Measurements from ENCODE around the gene TMEM121B.

The TMEM121B gene

DNA sequence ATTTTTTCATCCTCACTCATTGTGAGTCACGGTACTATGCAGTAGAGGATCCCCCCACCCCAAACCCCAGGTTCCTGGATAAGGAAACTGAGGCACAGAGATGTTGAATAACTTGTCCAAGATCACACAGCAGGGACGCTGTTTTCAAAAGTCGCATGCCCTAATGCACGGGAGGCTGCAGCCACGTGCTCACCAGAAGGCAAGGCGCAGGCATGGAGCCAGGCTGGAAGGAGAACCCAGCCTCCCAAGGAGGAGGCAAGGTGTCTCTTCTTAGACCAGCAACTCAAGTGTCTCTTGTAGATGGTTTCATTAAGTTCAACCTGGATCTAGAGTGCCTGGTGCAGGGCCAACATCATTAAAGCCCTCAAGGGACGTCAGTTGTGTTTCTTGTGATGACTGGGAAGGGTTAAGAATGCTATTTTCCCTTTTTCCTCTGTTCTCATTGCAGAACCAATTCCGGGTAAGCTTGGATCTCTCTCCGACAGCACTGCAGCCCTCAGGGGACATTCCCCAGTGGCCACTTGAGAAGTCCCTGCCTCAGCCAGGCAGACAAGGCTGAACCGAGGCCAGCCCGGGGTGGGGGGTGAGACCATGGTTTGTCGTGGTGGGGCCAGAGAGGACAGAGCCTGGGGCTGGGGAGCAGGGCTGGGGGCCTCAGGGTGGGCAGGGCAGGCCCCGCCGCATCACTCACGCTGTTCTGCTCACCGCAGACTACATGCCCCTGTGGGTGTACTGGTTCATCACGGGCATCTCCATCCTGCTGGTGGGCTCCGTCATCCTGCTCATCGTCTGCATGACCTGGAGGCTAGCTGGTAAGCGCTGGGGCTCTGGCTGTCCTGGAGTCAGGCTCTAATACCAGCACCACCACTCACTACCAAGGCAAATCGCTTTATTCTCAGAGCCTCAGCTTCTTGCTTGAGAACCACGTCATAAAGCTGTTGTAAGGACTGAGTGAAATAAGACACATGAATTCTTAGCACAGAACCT, 15.7 kb downstream of the TMEM121B start:
- Mint-ChIP-seq H3K27me3 (no peaks in the 10 kb centered on the region), H3K27ac (ENCODE audit: low read depth) (no peak overlapping the region), H3K36me3 (ENCODE audit: insufficient read depth) (peaks cover 57% of the 10 kb centered on the region), H3K9me3 (no peaks in the 10 kb centered on the region), H3K4me3 (no peak overlapping the region), H3K4me1 (peaks cover 20% of the 10 kb centered on the region)
- ATAC-seq (replicated peaks; ENCODE audit: extremely low read depth, poor library complexity, severe bottlenecking) (no peak), DNase-seq (ENCODE audit: low spot score in 2 of 2) (no peak)

DNA sequence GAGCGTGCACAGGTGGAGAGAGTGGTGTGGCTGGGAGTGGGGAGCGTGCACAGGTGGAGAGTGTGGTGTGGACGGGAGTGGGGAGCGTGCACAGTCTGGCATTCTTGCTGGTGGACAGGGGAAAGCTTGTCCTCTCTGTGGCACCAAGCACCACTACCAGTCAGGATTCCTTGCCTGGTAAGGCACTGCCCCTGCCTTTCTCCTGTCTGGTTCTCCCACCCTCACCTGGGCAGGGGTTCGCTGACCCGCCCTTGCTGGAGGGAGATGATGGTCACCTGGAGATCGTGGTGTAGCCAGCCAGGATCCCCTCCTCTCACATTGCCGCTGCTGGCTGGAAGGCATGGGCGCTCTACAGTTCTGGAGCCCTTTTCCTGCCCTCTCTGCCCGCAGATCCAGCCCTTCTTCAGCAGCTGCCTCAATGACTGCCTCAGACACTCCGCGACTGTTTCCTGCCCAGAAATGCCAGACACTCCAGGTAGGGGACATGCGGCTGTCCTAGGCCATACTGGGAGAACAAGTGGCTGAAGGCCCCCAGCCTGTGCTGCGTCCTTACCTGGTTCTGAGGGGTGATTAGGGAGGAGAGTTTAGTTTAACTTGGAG, 16.7 kb downstream of the TMEM121B start:
- ATAC-seq (replicated peaks; ENCODE audit: extremely low read depth, poor library complexity, severe bottlenecking) (no peak), DNase-seq (ENCODE audit: low spot score in 2 of 2) (no peak)
- Mint-ChIP-seq H3K36me3 (ENCODE audit: insufficient read depth) (peaks cover 58% of the 10 kb centered on the region), H3K4me1 (peaks cover 22% of the 10 kb centered on the region), H3K27me3 (no peaks in the 10 kb centered on the region), H3K4me3 (no peak overlapping the region), H3K9me3 (no peaks in the 10 kb centered on the region), H3K27ac (ENCODE audit: low read depth) (no peak overlapping the region)

DNA sequence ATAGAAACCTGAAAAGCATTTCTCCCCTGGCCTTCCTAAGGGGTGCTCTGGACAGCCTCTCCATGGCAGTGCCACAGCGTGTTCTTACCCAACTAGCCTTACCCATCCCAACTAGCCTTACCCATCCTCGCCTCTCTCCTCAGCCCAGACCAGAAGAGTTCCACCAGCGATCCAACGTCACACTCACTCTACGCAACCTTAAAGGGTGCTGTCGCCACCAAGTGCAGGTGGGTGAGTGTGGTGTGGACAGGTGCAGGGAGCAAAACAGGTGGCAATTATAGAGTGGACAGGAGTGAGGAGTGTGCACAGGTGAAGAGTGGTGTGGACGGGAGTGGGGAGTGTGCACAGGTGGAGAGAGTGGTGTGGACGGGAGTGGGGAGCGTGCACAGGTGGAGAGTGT, 17.8 kb downstream of the TMEM121B start:
- no peak overlapping the region for H3K4me3 Mint-ChIP-seq

DNA sequence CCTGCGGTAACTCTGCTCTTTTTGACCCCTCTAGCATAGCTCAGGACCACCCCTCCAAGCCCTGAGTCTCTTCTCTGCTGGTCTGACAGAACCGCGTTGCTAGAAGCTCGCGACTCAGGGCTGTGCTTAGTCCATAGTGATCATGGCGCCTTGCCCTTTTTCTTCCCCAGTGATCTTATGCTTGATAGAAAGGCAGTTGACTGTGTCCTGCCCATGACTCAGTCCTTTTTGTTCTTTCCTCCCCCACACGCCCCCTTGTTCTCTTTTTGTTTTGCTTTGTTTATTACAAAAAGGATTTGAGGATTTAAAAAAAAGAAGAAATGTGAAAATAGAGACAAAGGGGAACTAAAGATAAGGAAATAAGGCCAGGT, 18.9 kb downstream of the TMEM121B start:
- DNase-seq (ENCODE audit: low spot score in 2 of 2) (no peak), ATAC-seq (replicated peaks; ENCODE audit: extremely low read depth, poor library complexity, severe bottlenecking) (no peak)
- Mint-ChIP-seq H3K4me1 (peaks cover 44% of the 10 kb centered on the region), H3K27me3 (no peaks in the 10 kb centered on the region), H3K4me3 (no peak overlapping the region), H3K36me3 (ENCODE audit: insufficient read depth) (peaks cover 63% of the 10 kb centered on the region), H3K9me3 (no peaks in the 10 kb centered on the region), H3K27ac (ENCODE audit: low read depth) (no peak overlapping the region)

More for the DNA sequence above, 17.8 kb downstream of the TMEM121B start:
- peak overlapping the region; percentile 74 for H3K27ac Mint-ChIP-seq (ENCODE audit: low read depth)
- no peak for ATAC-seq (replicated peaks; ENCODE audit: extremely low read depth, poor library complexity, severe bottlenecking)
- peaks cover 33% of the 10 kb centered on the region for H3K4me1 Mint-ChIP-seq
- peaks cover 67% of the 10 kb centered on the region for H3K36me3 Mint-ChIP-seq (ENCODE audit: insufficient read depth)
- no peak for DNase-seq (ENCODE audit: low spot score in 2 of 2)
- no peaks in the 10 kb centered on the region for H3K27me3 Mint-ChIP-seq
- no peaks in the 10 kb centered on the region for H3K9me3 Mint-ChIP-seq

DNA sequence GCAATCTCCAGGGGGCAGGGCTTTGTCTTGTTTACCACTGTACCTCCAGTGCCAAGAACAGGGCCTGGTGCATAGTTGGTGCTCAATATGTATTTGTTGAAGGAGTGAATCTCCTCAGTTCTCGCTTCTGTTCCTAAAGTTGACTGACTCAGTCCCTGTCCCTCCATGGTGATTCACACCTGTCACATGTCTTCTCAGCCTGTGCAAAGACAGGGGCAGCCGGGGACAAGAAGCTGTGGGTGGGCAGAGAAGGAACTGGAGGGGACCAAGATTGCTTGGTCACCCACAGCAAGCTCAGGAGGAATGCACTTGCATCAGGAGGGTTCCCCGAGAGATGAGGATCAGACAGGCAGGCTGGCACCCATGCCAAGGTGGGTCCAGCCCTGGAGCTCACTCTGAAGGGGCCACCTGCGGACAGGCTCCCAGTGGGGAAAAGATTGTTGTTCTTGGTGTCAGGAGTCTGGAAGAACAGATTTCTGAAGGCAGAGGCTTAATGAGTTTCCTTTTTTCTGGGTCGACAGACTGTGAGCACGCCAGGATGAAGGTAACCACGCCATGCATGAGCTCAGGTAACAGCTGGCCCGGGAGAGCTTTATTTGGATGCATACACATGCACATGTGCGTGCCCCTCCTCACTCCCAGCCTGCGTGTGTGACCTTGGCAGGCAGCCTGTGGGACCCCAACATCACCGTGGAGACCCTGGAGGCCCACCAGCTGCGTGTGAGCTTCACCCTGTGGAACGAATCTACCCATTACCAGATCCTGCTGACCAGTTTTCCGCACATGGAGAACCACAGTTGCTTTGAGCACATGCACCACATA, 19.5 kb downstream of the TMEM121B start:
- no peak for DNase-seq (ENCODE audit: low spot score in 2 of 2)
- Mint-ChIP-seq H3K27me3 (no peaks in the 10 kb centered on the region), H3K9me3 (no peaks in the 10 kb centered on the region), H3K36me3 (ENCODE audit: insufficient read depth) (peaks cover 58% of the 10 kb centered on the region), H3K4me3 (no peak overlapping the region), H3K4me1 (peaks cover 49% of the 10 kb centered on the region), H3K27ac (ENCODE audit: low read depth) (no peak overlapping the region)
- no peak for ATAC-seq (replicated peaks; ENCODE audit: extremely low read depth, poor library complexity, severe bottlenecking)

DNA sequence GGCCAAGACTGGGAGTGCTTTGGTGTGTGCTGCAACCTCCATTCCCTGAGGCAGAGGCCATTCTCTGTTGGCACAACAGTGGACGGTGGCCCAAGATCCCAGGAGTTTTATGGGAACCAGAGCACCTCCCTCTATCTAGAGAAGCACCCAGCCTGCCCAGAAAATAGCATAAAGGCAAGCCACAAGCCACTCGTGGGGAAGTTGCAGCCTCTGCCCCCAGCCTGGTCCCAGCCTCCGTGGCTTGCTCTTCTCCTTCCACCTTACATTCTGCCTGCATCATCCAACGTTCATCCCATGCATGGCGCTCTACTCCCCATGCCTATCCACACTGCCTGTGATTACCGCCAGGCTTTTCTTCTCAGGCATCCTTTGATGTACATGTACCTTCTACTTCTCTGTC, 20.5 kb downstream of the TMEM121B start:
- Mint-ChIP-seq H3K4me1 (peaks cover 49% of the 10 kb centered on the region), H3K4me3 (peak overlapping the region; percentile 33), H3K9me3 (no peaks in the 10 kb centered on the region), H3K27ac (ENCODE audit: low read depth) (peak overlapping the region; percentile 72), H3K27me3 (no peaks in the 10 kb centered on the region), H3K36me3 (ENCODE audit: insufficient read depth) (peaks cover 51% of the 10 kb centered on the region)
- DNase-seq (ENCODE audit: low spot score in 2 of 2): no peak
- ATAC-seq (replicated peaks; ENCODE audit: extremely low read depth, poor library complexity, severe bottlenecking): no peak

DNA sequence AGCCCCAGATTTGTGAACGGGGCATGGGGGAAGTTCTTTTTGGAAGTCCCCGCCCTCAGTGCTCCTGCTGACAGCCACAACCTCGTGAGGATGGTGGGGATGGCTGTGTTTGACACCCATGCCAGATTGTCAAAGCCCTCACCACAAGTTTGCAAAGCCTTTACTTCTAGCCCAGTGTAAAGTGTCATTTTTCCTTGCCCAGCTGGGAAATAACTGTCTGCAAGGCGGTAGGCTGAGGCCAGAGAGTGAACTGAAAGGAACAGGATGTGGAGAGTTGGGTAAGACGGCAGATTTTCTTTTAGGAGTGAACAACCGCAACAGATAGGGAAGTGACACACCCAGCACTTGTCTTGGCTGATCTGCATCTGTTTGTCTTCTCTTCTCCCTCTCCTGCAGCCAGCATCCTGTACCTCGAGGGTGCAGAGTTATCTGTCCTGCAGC, 22.8 kb downstream of the TMEM121B start:
- Mint-ChIP-seq H3K4me3 (peak overlapping the region; percentile 57), H3K4me1 (peaks cover 65% of the 10 kb centered on the region), H3K9me3 (no peaks in the 10 kb centered on the region), H3K36me3 (ENCODE audit: insufficient read depth) (peaks cover 46% of the 10 kb centered on the region), H3K27me3 (no peaks in the 10 kb centered on the region), H3K27ac (ENCODE audit: low read depth) (peak overlapping the region; percentile 32)
- ATAC-seq (replicated peaks; ENCODE audit: extremely low read depth, poor library complexity, severe bottlenecking) (peak; percentile 88), DNase-seq (ENCODE audit: low spot score in 2 of 2) (peak in 1 of 2 donors; percentile 31)

DNA sequence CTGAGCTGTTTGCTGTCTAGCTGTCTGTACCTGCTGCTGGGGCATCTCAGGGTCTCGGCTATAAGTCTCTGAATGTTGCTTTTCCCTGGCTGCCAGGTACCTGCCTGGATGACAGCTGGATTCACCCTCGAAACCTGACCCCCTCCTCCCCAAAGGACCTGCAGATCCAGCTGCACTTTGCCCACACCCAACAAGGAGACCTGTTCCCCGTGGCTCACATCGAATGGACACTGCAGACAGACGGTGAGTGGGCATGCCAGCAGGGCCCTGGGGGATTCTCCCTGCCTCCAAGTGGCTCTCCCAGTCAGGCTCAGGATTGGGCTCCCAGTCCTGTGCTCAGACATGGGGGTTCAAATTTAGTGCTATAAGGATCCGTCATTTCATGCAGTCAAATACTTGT, 23.5 kb downstream of the TMEM121B start:
- H3K4me1 Mint-ChIP-seq: peaks cover 72% of the 10 kb centered on the region
- peaks cover 43% of the 10 kb centered on the region for H3K36me3 Mint-ChIP-seq (ENCODE audit: insufficient read depth)
- no peak for DNase-seq (ENCODE audit: low spot score in 2 of 2)
- H3K4me3 Mint-ChIP-seq: peak overlapping the region; percentile 57
- no peaks in the 10 kb centered on the region for H3K27me3 Mint-ChIP-seq
- ATAC-seq (replicated peaks; ENCODE audit: extremely low read depth, poor library complexity, severe bottlenecking): no peak
- H3K27ac Mint-ChIP-seq (ENCODE audit: low read depth): peak overlapping the region; percentile 10
- H3K9me3 Mint-ChIP-seq: no peaks in the 10 kb centered on the region

DNA sequence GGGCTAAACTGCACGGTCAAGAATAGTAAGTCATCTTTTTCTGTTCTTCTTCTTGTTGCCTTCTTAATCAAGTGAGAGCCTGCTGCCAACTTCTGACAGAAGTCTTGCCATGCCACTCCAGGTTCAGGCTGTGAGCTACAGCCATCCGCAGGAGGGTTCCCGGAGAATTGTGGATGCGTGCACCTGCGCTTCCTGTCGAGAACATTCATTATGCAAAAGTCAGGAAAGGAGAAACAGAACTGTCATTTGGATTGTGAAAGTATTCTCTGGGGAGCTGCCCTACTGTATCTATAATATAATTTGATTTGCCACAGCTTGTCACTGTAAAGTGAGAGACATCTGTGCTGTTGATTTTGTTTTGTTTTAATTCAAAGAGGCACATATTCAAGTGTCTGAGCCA, 24.1 kb downstream of the TMEM121B start:
- Mint-ChIP-seq H3K27ac (ENCODE audit: low read depth) (no peak overlapping the region), H3K4me1 (peaks cover 75% of the 10 kb centered on the region), H3K27me3 (no peaks in the 10 kb centered on the region), H3K36me3 (ENCODE audit: insufficient read depth) (peaks cover 37% of the 10 kb centered on the region), H3K4me3 (no peak overlapping the region), H3K9me3 (no peaks in the 10 kb centered on the region)
- no peak for DNase-seq (ENCODE audit: low spot score in 2 of 2)
- no peak for ATAC-seq (replicated peaks; ENCODE audit: extremely low read depth, poor library complexity, severe bottlenecking)

DNA sequence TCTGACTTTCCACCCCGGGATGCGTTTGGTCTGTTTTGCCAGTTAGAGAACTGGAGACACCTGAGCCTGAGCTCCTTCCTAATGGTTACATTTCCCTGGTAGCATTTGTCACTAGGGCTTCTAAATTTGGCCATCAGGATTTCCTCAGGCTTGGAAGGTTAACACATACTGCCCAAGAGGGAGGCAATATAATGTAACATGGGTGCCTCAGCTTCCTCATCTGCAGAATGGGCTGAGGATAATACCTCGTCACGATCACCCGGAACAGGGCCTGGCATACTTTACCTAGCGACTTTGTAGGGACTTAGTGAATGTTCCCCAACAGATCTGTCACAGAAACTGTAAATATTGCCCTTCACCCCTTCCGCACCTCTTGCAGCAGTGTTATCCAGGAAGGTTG, 25.1 kb downstream of the TMEM121B start:
- peaks cover 28% of the 10 kb centered on the region for H3K36me3 Mint-ChIP-seq (ENCODE audit: insufficient read depth)
- no peak for ATAC-seq (replicated peaks; ENCODE audit: extremely low read depth, poor library complexity, severe bottlenecking)
- peaks cover 71% of the 10 kb centered on the region for H3K4me1 Mint-ChIP-seq
- H3K27me3 Mint-ChIP-seq: no peaks in the 10 kb centered on the region
- no peak overlapping the region for H3K27ac Mint-ChIP-seq (ENCODE audit: low read depth)
- no peaks in the 10 kb centered on the region for H3K9me3 Mint-ChIP-seq
- no peak for DNase-seq (ENCODE audit: low spot score in 2 of 2)
- no peak overlapping the region for H3K4me3 Mint-ChIP-seq

DNA sequence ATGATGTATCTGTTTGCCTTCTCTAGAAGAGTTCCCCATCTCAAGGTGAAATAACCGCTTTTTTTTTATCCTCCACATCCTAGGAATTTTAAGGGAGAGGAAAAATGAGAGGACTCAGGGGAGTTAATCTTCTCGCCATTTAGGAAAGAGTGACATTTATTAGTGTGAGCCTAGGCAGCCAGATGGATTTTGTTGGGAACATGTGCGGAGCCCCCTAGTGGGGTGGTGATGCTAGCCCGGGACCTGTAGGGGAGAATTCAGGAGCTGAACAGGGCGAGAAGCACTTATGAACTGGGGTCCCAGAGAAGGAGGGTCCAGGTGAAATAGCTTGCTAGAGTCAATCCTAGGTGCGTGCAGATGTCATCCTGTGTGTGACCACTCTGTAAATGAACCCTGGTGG, 25.6 kb downstream of the TMEM121B start:
- H3K36me3 Mint-ChIP-seq (ENCODE audit: insufficient read depth): peaks cover 22% of the 10 kb centered on the region
- ATAC-seq (replicated peaks; ENCODE audit: extremely low read depth, poor library complexity, severe bottlenecking): no peak
- H3K4me3 Mint-ChIP-seq: no peak overlapping the region
- H3K27ac Mint-ChIP-seq (ENCODE audit: low read depth): no peak overlapping the region
- H3K9me3 Mint-ChIP-seq: no peaks in the 10 kb centered on the region
- peaks cover 71% of the 10 kb centered on the region for H3K4me1 Mint-ChIP-seq
- H3K27me3 Mint-ChIP-seq: no peaks in the 10 kb centered on the region
- DNase-seq (ENCODE audit: low spot score in 2 of 2): no peak

DNA sequence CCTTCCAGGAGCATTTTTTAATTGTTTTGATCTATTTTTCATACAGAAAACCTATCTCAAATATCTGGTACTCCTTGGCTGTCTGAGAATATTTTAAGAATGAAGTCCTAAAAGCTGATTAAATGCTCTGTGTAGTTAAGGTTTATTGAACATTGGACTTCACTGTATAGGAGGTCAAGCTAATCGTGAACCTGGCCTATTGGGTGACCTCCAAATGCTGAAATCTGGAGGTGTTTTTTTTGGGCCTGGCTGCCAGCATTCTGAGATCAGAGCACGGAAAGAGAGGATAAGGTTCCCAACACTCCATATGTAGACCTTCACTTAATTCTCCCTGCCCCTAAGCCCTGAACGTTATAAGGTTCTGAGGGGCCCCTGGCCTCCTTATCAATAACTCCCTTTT, 28.1 kb downstream of the TMEM121B start:
- peak overlapping the region; percentile 81 for H3K27ac Mint-ChIP-seq (ENCODE audit: low read depth)
- no peak overlapping the region for H3K4me3 Mint-ChIP-seq
- no peak for DNase-seq (ENCODE audit: low spot score in 2 of 2)
- H3K36me3 Mint-ChIP-seq (ENCODE audit: insufficient read depth): peaks cover 7% of the 10 kb centered on the region
- no peaks in the 10 kb centered on the region for H3K27me3 Mint-ChIP-seq
- H3K9me3 Mint-ChIP-seq: no peaks in the 10 kb centered on the region
- H3K4me1 Mint-ChIP-seq: peaks cover 64% of the 10 kb centered on the region
- no peak for ATAC-seq (replicated peaks; ENCODE audit: extremely low read depth, poor library complexity, severe bottlenecking)

All from central memory CD8-positive, alpha-beta T cell (primary cell).